Measurements from ENCODE around the gene MTHFSD.

MTHFSD gene

GRCh38 chr16:86490859-86491639 is 64.0 kb downstream of the MTHFSD start:
- DNase-seq (ENCODE audit: low spot score) = no peak

DNA sequence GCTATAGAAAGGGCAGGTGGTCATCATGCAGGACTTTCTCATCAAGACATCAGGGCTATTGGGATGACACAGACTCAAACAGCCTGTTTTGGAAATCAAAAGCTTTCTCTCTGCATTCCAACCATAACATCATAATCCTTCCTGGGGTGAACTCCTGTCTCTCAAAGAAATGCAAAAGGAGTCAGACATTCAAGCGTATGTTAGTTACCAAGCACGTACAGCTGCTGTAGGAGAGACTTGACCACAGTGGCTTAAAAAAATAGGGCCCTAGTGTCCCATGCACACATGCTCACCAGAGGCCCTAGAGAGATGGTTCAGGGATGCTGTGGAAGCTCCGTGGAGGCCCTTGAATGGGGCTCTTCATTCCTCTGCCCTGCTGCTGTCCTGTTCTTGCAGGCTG is 69.3 kb downstream of the MTHFSD start:
- DNase-seq (ENCODE audit: low spot score) = no peak

DNA sequence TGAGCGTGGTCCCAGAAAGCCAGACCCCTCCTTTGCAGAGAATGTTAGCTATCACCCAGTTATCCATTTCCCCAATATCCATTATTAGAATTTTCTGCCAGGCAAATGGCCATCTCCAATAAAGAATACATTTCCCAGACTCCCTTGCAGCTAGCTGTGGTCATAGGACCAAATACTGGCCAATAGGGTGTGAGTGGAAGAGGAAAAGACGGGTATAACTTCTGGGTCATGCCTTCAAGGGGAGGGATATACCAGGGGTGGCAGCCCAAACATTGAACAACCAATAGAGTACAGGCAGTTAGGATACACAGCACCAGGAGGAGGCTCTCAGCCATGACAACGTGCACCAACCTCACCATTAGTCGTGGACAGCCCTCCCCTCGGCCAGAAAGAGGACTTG is 70.8 kb downstream of the MTHFSD start:
- no peak for DNase-seq (ENCODE audit: low spot score)

GRCh38 chr16:86481607-86482006 is 73.4 kb downstream of the MTHFSD start:
- no peak for DNase-seq (ENCODE audit: low spot score)

DNA sequence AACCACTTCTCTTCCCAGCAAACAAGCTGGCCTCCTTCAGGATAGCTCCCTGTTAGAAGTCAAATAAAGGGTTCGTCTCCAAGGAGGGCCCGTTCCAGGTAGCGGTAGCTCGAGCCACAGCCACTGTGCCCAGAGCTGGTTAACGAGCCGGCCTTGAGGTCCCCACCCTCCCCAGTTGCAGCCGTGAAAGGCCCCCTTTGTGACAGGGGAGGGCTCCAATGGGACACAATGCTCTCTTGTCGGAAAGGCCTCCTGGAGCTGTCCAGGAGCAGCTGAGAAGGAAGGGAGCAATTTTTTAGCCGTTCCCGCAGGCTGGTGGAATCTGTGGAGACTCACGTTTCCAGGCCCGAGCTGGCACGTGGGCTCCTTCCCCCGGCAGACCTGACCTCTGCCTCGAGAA is 74.6 kb downstream of the MTHFSD start:
- no peak for DNase-seq (ENCODE audit: low spot score)

All from kidney capillary endothelial cell (primary cell).